Melanocyte of skin (primary cell): ENCODE results near the gene TUT1. TPM values are rescaled to one million over a fixed set of nuclear protein-coding genes. Genes with fewer than 3 reads are reported as not detected.

Source experiments
- small RNA-seq, 2 donors: library from RNA; depleted of rRNA; stranded (forward); fragments of <200 nt; gene quantifications; one replicate each; pipeline ENCODE3, GENCODE V24; 2012
- total RNA-seq, 2 donors: library from RNA; depleted of rRNA; stranded (reverse); fragments of >200 nt; gene quantifications; 2 replicates each; pipeline ENCODE4 v1.2.3, GENCODE V29; 2012

TUT1 gene, protein sequence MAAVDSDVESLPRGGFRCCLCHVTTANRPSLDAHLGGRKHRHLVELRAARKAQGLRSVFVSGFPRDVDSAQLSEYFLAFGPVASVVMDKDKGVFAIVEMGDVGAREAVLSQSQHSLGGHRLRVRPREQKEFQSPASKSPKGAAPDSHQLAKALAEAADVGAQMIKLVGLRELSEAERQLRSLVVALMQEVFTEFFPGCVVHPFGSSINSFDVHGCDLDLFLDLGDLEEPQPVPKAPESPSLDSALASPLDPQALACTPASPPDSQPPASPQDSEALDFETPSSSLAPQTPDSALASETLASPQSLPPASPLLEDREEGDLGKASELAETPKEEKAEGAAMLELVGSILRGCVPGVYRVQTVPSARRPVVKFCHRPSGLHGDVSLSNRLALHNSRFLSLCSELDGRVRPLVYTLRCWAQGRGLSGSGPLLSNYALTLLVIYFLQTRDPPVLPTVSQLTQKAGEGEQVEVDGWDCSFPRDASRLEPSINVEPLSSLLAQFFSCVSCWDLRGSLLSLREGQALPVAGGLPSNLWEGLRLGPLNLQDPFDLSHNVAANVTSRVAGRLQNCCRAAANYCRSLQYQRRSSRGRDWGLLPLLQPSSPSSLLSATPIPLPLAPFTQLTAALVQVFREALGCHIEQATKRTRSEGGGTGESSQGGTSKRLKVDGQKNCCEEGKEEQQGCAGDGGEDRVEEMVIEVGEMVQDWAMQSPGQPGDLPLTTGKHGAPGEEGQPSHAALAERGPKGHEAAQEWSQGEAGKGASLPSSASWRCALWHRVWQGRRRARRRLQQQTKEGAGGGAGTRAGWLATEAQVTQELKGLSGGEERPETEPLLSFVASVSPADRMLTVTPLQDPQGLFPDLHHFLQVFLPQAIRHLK
- total RNA-seq: 1 to 10 TPM; 6.5 to 7.0 TPM

DNA sequence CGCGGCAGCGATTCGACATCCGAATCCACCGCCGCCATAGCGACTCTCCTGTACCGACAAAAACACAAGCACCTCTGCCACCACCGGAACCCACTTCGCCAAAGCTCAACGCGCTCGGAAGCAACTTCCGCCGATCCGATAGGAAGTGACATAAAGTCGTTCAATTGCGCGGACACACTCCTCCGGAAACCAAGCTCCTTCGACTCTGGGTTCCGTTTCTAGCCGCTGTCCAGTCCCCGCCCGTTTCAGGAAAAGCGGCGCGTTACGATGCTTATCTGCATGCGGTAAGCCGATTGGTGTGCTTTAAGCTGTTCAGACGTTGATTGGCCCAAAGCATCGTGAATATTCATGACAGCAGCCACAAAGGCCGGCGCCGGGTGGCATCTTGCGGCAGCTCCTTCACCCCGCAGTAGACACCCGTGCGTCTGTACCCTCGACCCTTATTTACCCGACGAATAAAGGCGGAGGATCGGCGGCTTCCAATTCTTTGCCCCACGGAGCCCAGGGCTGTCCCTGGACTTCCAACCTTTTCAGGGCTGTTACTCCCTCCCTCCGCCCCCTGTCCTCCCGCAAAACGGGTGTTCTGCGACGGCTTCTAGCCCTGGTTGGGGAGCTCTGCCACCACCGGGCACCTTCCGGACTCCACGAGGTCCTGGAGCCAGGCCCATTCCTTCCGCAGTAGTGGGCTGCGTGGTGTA, at the start of gene TUT1:
Gene TUT1 (minus strand): TSS at position 76 of the 698 bp plus-strand sequence. CDS start 38 bp downstream, at position 38.

GRCh38 chr11:62621567-62622470, 30.5 kb upstream of the TUT1 start, which contains the start of gene B3GAT3:
B3GAT3 (minus strand) TSS chr11:62621986; CDS start chr11:62621947, 39 bp downstream.

DNA sequence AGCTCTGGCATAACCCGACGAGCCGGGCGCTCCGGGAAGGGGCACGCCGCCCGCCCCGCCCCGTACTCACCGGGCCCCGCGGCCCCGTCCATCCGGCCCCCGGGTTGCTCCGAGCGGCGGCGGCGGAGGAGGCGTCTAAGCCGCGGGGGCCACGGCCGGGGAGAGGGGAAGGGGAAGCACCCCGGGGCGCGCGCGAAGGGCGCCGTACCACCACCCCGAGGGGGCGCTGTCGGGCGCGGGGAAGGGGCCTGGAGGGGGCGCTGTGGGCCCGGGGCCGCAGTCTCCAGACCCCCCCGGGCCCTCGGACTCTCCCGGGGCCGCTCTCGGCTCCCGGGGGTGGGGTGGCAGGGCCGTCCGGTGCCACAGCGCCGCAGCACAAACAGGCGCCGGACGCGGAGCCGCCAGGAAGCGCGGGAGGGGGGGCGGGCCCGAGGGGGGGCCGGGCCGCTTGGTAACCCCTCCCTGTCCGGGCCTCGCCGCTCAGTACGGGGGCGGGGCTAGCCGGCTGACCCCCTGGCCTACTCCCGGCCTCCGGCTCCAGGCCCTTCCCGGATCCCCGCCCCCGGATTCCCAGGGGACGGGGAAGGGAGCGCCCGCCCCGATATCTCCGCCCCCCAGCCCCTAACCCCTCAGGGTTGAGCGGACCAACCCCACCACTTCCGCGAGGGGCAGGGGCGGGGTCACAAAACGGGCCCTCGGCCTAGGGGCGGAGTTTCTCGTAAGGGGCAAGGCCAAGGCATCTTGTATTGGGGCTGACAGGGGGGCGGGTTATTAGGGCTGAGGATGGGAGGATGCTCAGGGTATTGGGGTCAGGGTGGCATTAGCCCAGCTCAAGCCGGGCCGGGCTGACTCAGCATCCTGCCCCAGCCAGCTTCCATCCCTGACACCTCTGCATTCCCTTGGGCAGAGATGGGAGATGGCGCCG, 21.3 kb upstream of the TUT1 start, which contains the start of the genes EML3 and ROM1:
Gene EML3 (minus strand): TSS at position 410 of the 925 bp plus-strand sequence. CDS start 318 bp downstream, at position 92.
Gene ROM1 (plus strand): TSS at position 892 of the 925 bp plus-strand sequence. CDS start 25 bp downstream, at position 917.

DNA sequence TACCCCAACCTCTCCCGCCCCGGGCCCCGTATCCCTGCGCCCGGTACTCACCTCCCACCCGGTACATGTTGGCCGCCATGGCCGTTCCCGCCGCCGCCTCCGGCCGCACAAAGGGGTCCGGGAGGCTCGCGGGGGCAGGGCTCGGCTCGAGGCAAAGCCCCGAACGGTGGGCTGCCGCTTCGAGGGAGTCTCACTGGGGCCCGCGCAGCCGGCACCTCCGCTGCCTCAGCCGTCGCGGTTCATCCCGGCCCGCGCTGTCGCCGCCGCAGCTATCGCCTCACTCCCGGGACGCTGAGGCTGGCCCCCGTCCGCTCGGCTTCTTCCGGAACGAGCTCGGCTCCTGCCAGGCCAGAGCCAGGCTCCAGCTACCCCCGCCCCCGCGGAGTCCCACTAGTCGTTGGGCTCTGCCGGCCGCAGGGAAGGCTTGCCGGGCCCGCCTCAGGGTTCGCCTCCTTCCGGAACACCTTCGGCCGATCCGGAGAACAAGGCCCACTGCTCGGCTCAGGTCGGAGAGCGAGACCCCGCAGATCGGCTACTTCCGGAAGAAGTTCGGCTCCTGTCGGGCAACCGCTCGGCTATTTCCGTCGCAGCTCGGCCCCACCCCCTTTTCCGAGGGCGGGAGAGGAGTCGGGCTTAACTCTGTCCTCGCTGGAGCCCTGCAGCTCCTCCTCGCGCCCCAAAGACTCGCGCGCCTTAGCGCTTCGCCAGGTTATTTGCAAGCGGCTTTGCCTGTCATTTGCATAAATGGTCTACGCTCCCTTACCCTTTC, 10.2 kb upstream of the TUT1 start, which contains the start of gene MTA2:
Gene MTA2 (minus strand): TSS at position 494 of the 769 bp plus-strand sequence. CDS start 415 bp downstream, at position 79.

GRCh38 chr11:62573592-62574362, 17.5 kb downstream of the TUT1 start, which contains the start of gene EEF1G:
EEF1G (minus strand) TSS chr11:62573891; CDS start chr11:62573842, 49 bp downstream.

GRCh38 chr11:62546244-62546928, 44.9 kb downstream of the TUT1 start, which contains the start of gene AHNAK:
AHNAK (minus strand) TSS chr11:62546806; CDS start chr11:62536098, 10,708 bp downstream.

Small RNAs within 50 kb of the gene (small RNA-seq; reads per million reads assigned to genes)
- gene AP001458.1: 0 reads per million in 2 donors
- 0 reads per million in 2 donors for gene EEF1G
- gene MIR6747: 0.41 to 0.56 reads per million in 2 donors

Other genes with a start within 250 kb of the TUT1 start
- not detected for gene SCGB1A1, start 172.5 kb downstream of the TUT1 start, total RNA-seq
- gene AHNAK, start 44.7 kb downstream of the TUT1 start, total RNA-seq: 100 to 1,000 TPM; 261 to 266 TPM
- gene EEF1G, start 17.6 kb downstream of the TUT1 start, total RNA-seq: 100 to 1,000 TPM; 357 to 708 TPM
- gene MTA2, start 10.3 kb upstream of the TUT1 start, total RNA-seq: 100 to 1,000 TPM; 102 to 164 TPM
- gene EML3, start 21.3 kb upstream of the TUT1 start, total RNA-seq: 10 to 100 TPM; 15.3 to 19.3 TPM
- 1 to 10 TPM in 1 of 2 donors, under 1 TPM in 1; 1.00 to 1.0 TPM for gene ROM1, start 21.7 kb upstream of the TUT1 start, total RNA-seq
- gene B3GAT3, start 30.5 kb upstream of the TUT1 start, total RNA-seq: 10 to 100 TPM; 50.3 to 51.3 TPM
- 100 to 1,000 TPM; 140 to 155 TPM for gene GANAB, start 55.1 kb upstream of the TUT1 start, total RNA-seq
- 10 to 100 TPM; 26.2 to 28.0 TPM for gene INTS5, start 61.8 kb upstream of the TUT1 start, total RNA-seq
- gene C11orf98, start 73.7 kb upstream of the TUT1 start, total RNA-seq: 10 to 100 TPM; 26.5 to 36.0 TPM
- gene CSKMT, start 73.8 kb upstream of the TUT1 start, total RNA-seq: 1 to 10 TPM; 6.7 to 7.6 TPM
- gene UQCC3, start 80.2 kb upstream of the TUT1 start, total RNA-seq: 1 to 10 TPM; 5.9 to 7.3 TPM
- 1 to 10 TPM; 4.3 to 5.5 TPM for gene LBHD1, start 80.7 kb upstream of the TUT1 start, total RNA-seq
- 10 to 100 TPM; 59.2 to 83.9 TPM for gene UBXN1, start 87.5 kb upstream of the TUT1 start, total RNA-seq
- gene LRRN4CL, start 98.0 kb upstream of the TUT1 start, total RNA-seq: 1 to 10 TPM; 1.0 to 1.3 TPM
- gene BSCL2, start 115.9 kb upstream of the TUT1 start, total RNA-seq: 10 to 100 TPM; 70.3 to 71.9 TPM
- gene GNG3, start 116.2 kb upstream of the TUT1 start, total RNA-seq: not detected
- gene HNRNPUL2, start 135.9 kb upstream of the TUT1 start, total RNA-seq: 10 to 100 TPM in 1 of 2 donors, 1 to 10 TPM in 1; 5.7 to 10.3 TPM
- 10 to 100 TPM; 27.2 to 33.6 TPM for gene TTC9C, start 137.0 kb upstream of the TUT1 start, total RNA-seq
- gene ZBTB3, start 162.6 kb upstream of the TUT1 start, total RNA-seq: 10 to 100 TPM in 1 of 2 donors, 1 to 10 TPM in 1; 6.3 to 14.5 TPM
- 10 to 100 TPM; 37.9 to 72.9 TPM for gene POLR2G, start 170.1 kb upstream of the TUT1 start, total RNA-seq
- 10 to 100 TPM; 28.0 to 31.0 TPM for gene TAF6L, start 179.9 kb upstream of the TUT1 start, total RNA-seq
- 10 to 100 TPM; 50.3 to 60.6 TPM for gene TMEM179B, start 195.9 kb upstream of the TUT1 start, total RNA-seq
- gene TMEM223, start 200.5 kb upstream of the TUT1 start, total RNA-seq: 10 to 100 TPM; 14.5 to 23.0 TPM
- 10 to 100 TPM; 31.7 to 32.0 TPM for gene NXF1, start 213.9 kb upstream of the TUT1 start, total RNA-seq
- gene STX5, start 240.5 kb upstream of the TUT1 start, total RNA-seq: 10 to 100 TPM; 22.0 to 26.5 TPM
- not detected for gene TEX54, start 241.3 kb upstream of the TUT1 start, total RNA-seq
- gene WDR74, start 248.1 kb upstream of the TUT1 start, total RNA-seq: 10 to 100 TPM; 33.7 to 87.9 TPM